Measurements from ENCODE around the gene FAM3D. TPM values are rescaled to one million over a fixed set of nuclear protein-coding genes. Genes with fewer than 3 reads are reported as not detected.
A peak's percentile ranks its signal among the peaks of the same experiment; 100 is the strongest.

Gene FAM3D
- total RNA-seq, 2 donors from 2014 or later, result 646 to 707 TPM

DNA sequence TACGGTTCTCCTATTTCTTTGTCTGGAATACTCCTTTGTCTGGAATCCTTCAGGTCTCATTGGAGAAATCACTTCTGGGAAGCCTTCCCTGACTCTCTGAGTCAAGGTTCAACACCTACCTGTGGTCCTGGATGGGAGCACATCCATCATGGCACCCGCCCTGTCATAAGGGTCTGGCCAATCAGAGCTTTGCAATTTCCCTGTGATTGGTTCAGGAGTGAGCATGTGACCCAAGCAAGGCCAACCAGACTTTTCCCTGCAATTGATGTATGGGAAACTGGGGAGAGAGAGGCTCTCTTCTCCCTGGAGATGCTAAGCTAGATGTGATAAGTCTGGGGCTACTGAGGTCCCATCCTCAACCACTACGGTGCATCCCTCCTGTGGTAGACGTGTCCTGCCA, 8.1 kb downstream of the FAM3D start:
- peak overlapping the region; percentile 63 for H3K27ac ChIP-seq
- peaks cover 14% of the 10 kb centered on the region for H3K4me1 ChIP-seq
- H3K36me3 ChIP-seq, result no peaks in the 10 kb centered on the region
- TF ChIP-seq, protein P1, sequence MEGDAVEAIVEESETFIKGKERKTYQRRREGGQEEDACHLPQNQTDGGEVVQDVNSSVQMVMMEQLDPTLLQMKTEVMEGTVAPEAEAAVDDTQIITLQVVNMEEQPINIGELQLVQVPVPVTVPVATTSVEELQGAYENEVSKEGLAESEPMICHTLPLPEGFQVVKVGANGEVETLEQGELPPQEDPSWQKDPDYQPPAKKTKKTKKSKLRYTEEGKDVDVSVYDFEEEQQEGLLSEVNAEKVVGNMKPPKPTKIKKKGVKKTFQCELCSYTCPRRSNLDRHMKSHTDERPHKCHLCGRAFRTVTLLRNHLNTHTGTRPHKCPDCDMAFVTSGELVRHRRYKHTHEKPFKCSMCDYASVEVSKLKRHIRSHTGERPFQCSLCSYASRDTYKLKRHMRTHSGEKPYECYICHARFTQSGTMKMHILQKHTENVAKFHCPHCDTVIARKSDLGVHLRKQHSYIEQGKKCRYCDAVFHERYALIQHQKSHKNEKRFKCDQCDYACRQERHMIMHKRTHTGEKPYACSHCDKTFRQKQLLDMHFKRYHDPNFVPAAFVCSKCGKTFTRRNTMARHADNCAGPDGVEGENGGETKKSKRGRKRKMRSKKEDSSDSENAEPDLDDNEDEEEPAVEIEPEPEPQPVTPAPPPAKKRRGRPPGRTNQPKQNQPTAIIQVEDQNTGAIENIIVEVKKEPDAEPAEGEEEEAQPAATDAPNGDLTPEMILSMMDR (IDR thresholded peaks at IDR 0.05), result no peak
- H3K9me3 ChIP-seq, result no peaks in the 10 kb centered on the region
- intact Hi-C loops (cut with DNase I), result no loop called here
- DNase-seq, result no peak
- H3K4me3 ChIP-seq, result no peak overlapping the region
- no peak overlapping the region for H3K9ac ChIP-seq (ENCODE audit: low read depth in 2 of 2, low read length in 2 of 2)
- H3K27me3 ChIP-seq, result no peaks in the 10 kb centered on the region

DNA sequence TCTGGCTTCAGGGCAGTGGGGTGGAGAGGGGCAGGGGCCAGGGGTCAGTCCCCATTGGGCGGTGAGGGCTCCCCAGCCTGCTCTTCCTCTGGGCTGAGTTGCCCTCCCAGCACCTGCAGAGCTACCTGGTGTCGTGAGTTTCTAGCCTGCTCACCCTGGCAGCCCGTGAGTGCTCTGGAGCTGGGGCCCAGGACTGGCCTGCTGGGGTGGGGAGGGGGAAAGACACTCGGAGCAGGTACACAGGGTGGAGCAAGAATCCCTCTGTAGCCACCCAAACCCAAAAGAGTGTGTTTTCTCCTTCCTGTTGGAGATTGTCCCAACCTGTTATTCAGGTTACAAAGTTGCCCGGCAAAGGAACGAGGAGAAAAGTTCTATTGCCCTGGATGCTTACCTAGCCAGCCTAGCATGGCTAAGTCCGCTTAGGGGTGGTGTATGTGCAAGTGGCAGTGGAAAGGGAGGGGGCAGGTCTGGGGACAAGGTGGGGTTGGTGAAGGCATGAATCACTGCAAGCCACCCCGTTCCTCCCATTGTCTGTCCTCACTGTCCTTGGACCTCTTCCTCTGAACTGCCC, 8.9 kb downstream of the FAM3D start:
- Histone ChIP-seq H3K4me1 (peaks cover 14% of the 10 kb centered on the region), H3K27ac (peak overlapping the region; percentile 63), H3K36me3 (no peaks in the 10 kb centered on the region), H3K9me3 (no peaks in the 10 kb centered on the region), H3K9ac (ENCODE audit: low read depth in 2 of 2, low read length in 2 of 2) (peak overlapping the region in 1 of 2 donors; percentile 62), H3K4me3 (no peak overlapping the region), H3K27me3 (no peaks in the 10 kb centered on the region)
- DNase-seq, result peak; percentile 74
- intact Hi-C loops (cut with DNase I), result no loop called here
- TF ChIP-seq, protein P1 (IDR thresholded peaks at IDR 0.05), result no peak

DNA sequence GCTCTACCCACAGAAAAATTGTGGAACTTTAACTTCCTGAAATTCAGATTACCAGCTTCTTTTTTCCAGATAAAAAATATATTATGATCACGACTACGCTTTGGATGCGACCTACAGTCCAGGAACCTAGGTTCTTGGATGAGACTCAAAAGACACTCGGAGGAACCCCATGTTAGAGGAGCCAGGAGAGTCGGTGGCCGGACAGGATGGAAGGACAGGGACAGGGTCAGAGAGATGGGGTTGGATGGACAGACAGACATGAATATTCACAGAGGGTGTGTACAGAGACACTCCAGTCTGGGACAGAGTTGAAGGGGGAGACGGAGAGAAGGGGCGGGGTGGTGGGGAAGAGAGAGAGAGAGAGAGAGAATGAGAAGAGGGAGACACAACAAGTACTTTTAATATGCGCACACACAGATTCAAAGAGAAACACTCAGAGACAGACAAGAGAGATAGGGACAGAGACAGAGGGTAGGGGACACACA, 9.5 kb downstream of the FAM3D start:
- Histone ChIP-seq H3K27ac (peak overlapping the region; percentile 63), H3K4me1 (peaks cover 14% of the 10 kb centered on the region), H3K36me3 (no peaks in the 10 kb centered on the region), H3K9me3 (no peaks in the 10 kb centered on the region), H3K9ac (ENCODE audit: low read depth in 2 of 2, low read length in 2 of 2) (peak overlapping the region in 1 of 2 donors; percentile 62), H3K27me3 (no peaks in the 10 kb centered on the region), H3K4me3 (no peak overlapping the region)
- intact Hi-C loops (cut with DNase I), result no loop called here
- TF ChIP-seq, protein P1 (IDR thresholded peaks at IDR 0.05), result no peak
- no peak for DNase-seq

DNA sequence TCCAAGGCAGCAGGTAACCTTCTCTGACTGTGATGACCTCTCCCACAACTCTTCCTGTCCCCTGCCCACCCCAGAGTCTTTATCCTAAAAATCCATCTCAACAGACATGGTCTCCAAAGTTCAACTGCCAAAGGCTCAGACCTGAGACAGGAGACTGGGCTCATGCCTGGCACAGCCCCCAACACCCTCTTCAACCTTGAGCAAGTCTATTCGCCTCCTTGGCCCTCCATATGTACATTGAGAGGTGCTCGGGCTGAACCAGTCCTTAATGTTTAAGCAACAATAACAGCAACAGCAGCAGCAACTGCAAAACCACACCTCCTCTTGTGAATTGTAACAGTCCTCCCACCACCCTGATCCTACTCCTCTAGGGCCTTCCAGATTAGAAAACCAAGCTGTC, 9.9 kb downstream of the FAM3D start:
- peaks cover 14% of the 10 kb centered on the region for H3K4me1 ChIP-seq
- TF ChIP-seq, protein P1 (IDR thresholded peaks at IDR 0.05), result no peak
- intact Hi-C loops (cut with DNase I), result no loop called here
- H3K9me3 ChIP-seq, result no peaks in the 10 kb centered on the region
- H3K27ac ChIP-seq, result no peak overlapping the region
- no peak for DNase-seq
- no peaks in the 10 kb centered on the region for H3K36me3 ChIP-seq
- no peak overlapping the region for H3K4me3 ChIP-seq
- H3K9ac ChIP-seq (ENCODE audit: low read depth in 2 of 2, low read length in 2 of 2), result no peak overlapping the region
- H3K27me3 ChIP-seq, result no peaks in the 10 kb centered on the region

DNA sequence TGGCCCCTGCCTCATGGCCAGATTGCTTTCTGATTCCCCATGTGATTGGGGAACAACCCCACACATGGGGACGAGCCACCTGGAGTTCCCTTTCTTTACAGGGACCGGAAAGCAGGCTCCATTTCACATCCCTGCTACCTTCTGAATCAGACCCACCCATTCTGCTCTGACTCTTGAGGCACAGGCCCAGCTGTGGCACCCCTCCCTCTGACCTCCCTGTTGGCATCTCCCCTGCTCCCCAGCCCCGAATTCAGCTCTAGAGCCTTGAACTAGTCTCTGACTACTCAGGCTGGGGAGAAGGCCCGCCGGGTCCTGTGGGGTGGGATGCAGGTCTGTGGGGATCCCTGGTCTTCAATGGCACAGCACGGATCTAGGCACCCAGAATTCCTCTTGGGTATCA, 12.1 kb downstream of the FAM3D start:
- no peaks in the 10 kb centered on the region for H3K9me3 ChIP-seq
- no peak overlapping the region for H3K27ac ChIP-seq
- intact Hi-C loops (cut with DNase I), result no loop called here
- peaks cover 5% of the 10 kb centered on the region for H3K4me1 ChIP-seq
- no peaks in the 10 kb centered on the region for H3K27me3 ChIP-seq
- no peaks in the 10 kb centered on the region for H3K36me3 ChIP-seq
- TF ChIP-seq, protein P1 (IDR thresholded peaks at IDR 0.05), result no peak
- no peak overlapping the region for H3K9ac ChIP-seq (ENCODE audit: low read depth in 2 of 2, low read length in 2 of 2)
- no peak overlapping the region for H3K4me3 ChIP-seq
- DNase-seq, result no peak
